HepG2 (cell line): ENCODE measurements around the gene MRPL58. TPM values are rescaled to one million over a fixed set of nuclear protein-coding genes. Genes with fewer than 3 reads are reported as not detected.

ENCODE experiments used
- ATAC-seq: fragments of 200-7000 bp; cut with Tn5 transposase; 3 replicates; pipeline ENCODE4 v1.9.1; 2020; ENCODE audit warnings: mild to moderate bottlenecking, moderate library complexity
- BruUV-seq: library from RNA; stranded (reverse); fragments of 400-500 nt; replicated peaks from 2 replicates; lab custom pipeline; 2021; lab: Mats Ljungman, UMichigan
- CTCF ChIA-PET: fragments of 300-600 bp; formaldehyde crosslinking; extraction: SDS; loops from one replicate; lab custom pipeline; 2021; ENCODE audit warnings: low total read pairs, inconsistent platforms, low intra/inter-chr PET ratio; lab: Yijun Ruan, JAX
- POLR2A ChIA-PET: fragments of 350-600 bp; sonication (Branson Sonifier 250); formaldehyde crosslinking; loops from one replicate; lab custom pipeline; 2020; ENCODE audit warnings: antibody characterized with exemption, inconsistent platforms; lab: Yijun Ruan, JAX
- DNase-seq: peaks from one replicate; pipeline ENCODE4 v3.0.0-alpha.2; 2015; ENCODE audit warnings: low spot score
- FAIRE-seq: peaks from 3 replicates; lab custom pipeline; 2011; peaks lifted over from hg19 to GRCh38; lab: Jason Lieb, UNC
- H2AFZ ChIP-seq: one replicate; pipeline ENCODE4 v1.6.1; 2011; ENCODE audit warnings: low read length, inconsistent platforms
- H3K27ac ChIP-seq: fragments of 300-600 bp; 3 replicates; pipeline ENCODE4 v1.8.0; 2011; ENCODE audit warnings: mixed run types, mild to moderate bottlenecking, mixed read lengths, low read length, inconsistent platforms; ENCODE audit not compliant: insufficient read depth; ENCODE audit errors: extremely low read length
- H3K27me3 ChIP-seq, 2 experiments: fragments of 200-600 bp in 1 of 2; 2 replicates in 1 of 2; 3 replicates in 1 of 2; pipeline versions ENCODE4 v1.6.0 to v1.8.0; 2011; ENCODE audit warnings: low read length in 2 of 2, mild to moderate bottlenecking in 2 of 2, moderate library complexity in 2 of 2, inconsistent platforms in 1 of 2; ENCODE audit not compliant: insufficient read depth in 2 of 2, control insufficient read depth in 1 of 2
- H3K36me3 ChIP-seq, 2 experiments: fragments of 200-600 bp in 1 of 2; replicated peaks in 1 of 2; 2 replicates in 1 of 2; 3 replicates in 1 of 2; pipeline versions ENCODE4 v1.5.1 to v1.8.0; 2011; ENCODE audit warnings: low read length in 2 of 2, inconsistent platforms in 1 of 2; ENCODE audit not compliant: insufficient read depth in 2 of 2, control insufficient read depth in 1 of 2
- H3K4me1 ChIP-seq: 2 replicates; pipeline ENCODE4 v1.5.1; 2012; ENCODE audit warnings: low read length, inconsistent platforms; ENCODE audit not compliant: insufficient read depth
- H3K4me2 ChIP-seq: 2 replicates; pipeline ENCODE4 v1.6.0; 2011; ENCODE audit warnings: low read depth, low read length, inconsistent platforms
- H3K4me3 ChIP-seq, 3 experiments: fragments of 200-600 bp in 1 of 3; sonication (generic), shearing (Covaris generic) in 1 of 3; replicated peaks in 1 of 3; 2 replicates each; pipeline ENCODE4 v1.5.1; 2011 to 2016; ENCODE audit warnings: low read length in 3 of 3, inconsistent platforms in 2 of 3, low read depth in 2 of 3, mild to moderate bottlenecking in 2 of 3, control low read depth in 1 of 3, mixed read lengths in 1 of 3; ENCODE audit not compliant: insufficient read depth in 1 of 3
- H3K79me2 ChIP-seq: one replicate; pipeline ENCODE4 v1.6.1; 2011; ENCODE audit warnings: low read length, inconsistent platforms; ENCODE audit not compliant: insufficient read depth
- H3K9ac ChIP-seq: 2 replicates; pipeline ENCODE4 v1.6.0; 2011; ENCODE audit warnings: mild to moderate bottlenecking, low read depth, low read length, inconsistent platforms; ENCODE audit not compliant: insufficient read depth
- H3K9me3 ChIP-seq: 2 replicates; pipeline ENCODE4 v1.5.1; 2012; ENCODE audit warnings: mild to moderate bottlenecking, low read length
- H4K20me1 ChIP-seq: 2 replicates; pipeline ENCODE4 v1.6.0; 2011; ENCODE audit warnings: inconsistent platforms, mild to moderate bottlenecking, low read length, moderate library complexity; ENCODE audit not compliant: insufficient read depth
- EHMT2 ChIP-seq: fragments of 200-600 bp; sonication (generic); IDR thresholded peaks from 2 replicates; pipeline ENCODE4 v1.7.0; 2017; ENCODE audit warnings: antibody characterized with exemption, low read depth, low read length, borderline replicate concordance
- GLMP ChIP-seq: sonication (generic); formaldehyde crosslinking; IDR thresholded peaks from 2 replicates; pipeline ENCODE4 v1.9.0; 2021; ENCODE audit warnings: missing genetic modification reagents, mild to moderate bottlenecking, borderline replicate concordance
- KLF12 ChIP-seq: sonication (generic); formaldehyde crosslinking; IDR thresholded peaks from 2 replicates; pipeline ENCODE4 v1.4.0; 2020; ENCODE audit warnings: missing genetic modification reagents, borderline replicate concordance
- ZBTB26 ChIP-seq: IDR thresholded peaks from 2 replicates; pipeline ENCODE4 v1.6.1; 2016; ENCODE audit warnings: missing compliant biosample characterization, missing genetic modification reagents, borderline replicate concordance
- ZNF160 ChIP-seq: sonication (generic); formaldehyde crosslinking; IDR thresholded peaks from 2 replicates; pipeline ENCODE4 v1.8.0; 2022; ENCODE audit warnings: mild to moderate bottlenecking, inconsistent platforms, missing genetic modification reagents
- ZNF331 ChIP-seq: sonication (generic); formaldehyde crosslinking; IDR thresholded peaks from 2 replicates; pipeline ENCODE4 v1.4.0; 2020; ENCODE audit warnings: missing genetic modification reagents
- ZNF468 ChIP-seq: sonication (generic); formaldehyde crosslinking; IDR thresholded peaks from 2 replicates; pipeline ENCODE4 v1.8.0; 2022; ENCODE audit warnings: mild to moderate bottlenecking, moderate library complexity, missing genetic modification reagents
- ZNF576 ChIP-seq: sonication (generic); formaldehyde crosslinking; IDR thresholded peaks from 2 replicates; pipeline ENCODE4 v1.4.0; 2020; ENCODE audit warnings: mild to moderate bottlenecking, missing genetic modification reagents
- ZNF646 ChIP-seq: sonication (generic); formaldehyde crosslinking; IDR thresholded peaks from 2 replicates; pipeline ENCODE4 v1.9.0; 2021; ENCODE audit warnings: mild to moderate bottlenecking, missing genetic modification reagents
- ZNF879 ChIP-seq: sonication (generic); formaldehyde crosslinking; IDR thresholded peaks from 2 replicates; pipeline ENCODE4 v1.8.1; 2023; ENCODE audit warnings: missing genetic modification reagents
- ZSCAN29 ChIP-seq: sonication (generic); formaldehyde crosslinking; conservative IDR thresholded peaks from 2 replicates; pipeline ENCODE4 v1.4.0; 2020; ENCODE audit warnings: mild to moderate bottlenecking, missing genetic modification reagents
- WGBS: methylation state at CpG from one replicate; pipeline ENCODE4 v1.1.6; 2017; ENCODE audit warnings: low lambda C conversion rate; 5-methylcytosine and 5-hydroxymethylcytosine counted together
- in situ Hi-C: cut with HindIII; loops from 2 replicates; pipeline ENCODE4 v1.10.0; 2017; ENCODE audit warnings: low pct_unique_long_range_greater_than_20kb; ENCODE audit not compliant: extremely low pct_ligation_motif_present
- intact Hi-C: fragments of 100-400 bp; cut with micrococcal nuclease; formaldehyde crosslinking; loops from one replicate; pipeline ENCODE4 v1.10.0; 2022; ENCODE audit not compliant: unreplicated experiment
- polyA plus RNA-seq, 8 experiments: library from polyadenylated mRNA; depleted of rRNA in 3 of 8; stranded (reverse) in 7 of 8; unstranded in 1 of 8; fragments of >200 nt; fragmentation: Illumina TruSeq in 4 of 8; extraction: Trizol in 4 of 8; gene quantifications; 2 replicates each; pipeline versions ENCODE4 v1.2.1 to v1.2.3, GENCODE V29; 2011 to 2016; ENCODE audit warnings: low read depth in 4 of 8, missing spikeins in 1 of 8, mixed read lengths in 1 of 8; ENCODE audit not compliant: insufficient read depth in 1 of 8
- total RNA-seq, 5 experiments: library from RNA; depleted of rRNA; stranded (reverse); fragments of >200 nt; fragmentation: Illumina TruSeq; extraction: Trizol; gene quantifications; 2 replicates each; pipeline ENCODE4 v1.2.3, GENCODE V29; 2016; ENCODE audit warnings: low read depth in 1 of 5
- TF ChIP-seq, protein P1 (sequence below): sonication (generic); formaldehyde crosslinking; IDR thresholded peaks from 2 replicates; pipeline ENCODE4 v1.5.0; 2020; ENCODE audit warnings: mild to moderate bottlenecking, missing genetic modification reagents

Gene MRPL58
- total and polyA plus RNA-seq, 2 of the 13 experiments (the other 11 are each of a cell fraction or from before 2014, with no cell fraction given) = 44.9 to 68.9 TPM

GRCh38 chr17:75020331-75021110, 8.1 kb downstream of the MRPL58 start:
- Histone ChIP-seq H3K9ac (no peak overlapping the region), H3K27ac (no peak overlapping the region), H3K4me1 (peaks cover 20% of the 10 kb centered on the region), H3K4me2 (no peak overlapping the region), H3K27me3 (no peaks in the 10 kb centered on the region), H3K9me3 (no peaks in the 10 kb centered on the region), H4K20me1 (no peaks in the 10 kb centered on the region), H3K79me2 (no peaks in the 10 kb centered on the region), H3K4me3 (no peak overlapping the region), H2AFZ (no peak overlapping the region), H3K36me3 (peaks cover 24 to 29% of the 10 kb centered on the region in 2 experiments)
- in situ Hi-C loops (no loop called here), intact Hi-C loops (no loop called here)
- DNase-seq (no peak), ATAC-seq (no peak), FAIRE-seq (no peak)
- ChIA-PET CTCF (no interaction called here), POLR2A (no interaction called here)
- WGBS = 93% methylated on average over 19 of the region's 19 CpGs
- BruUV-seq = TSS peak; percentile 34
- TF ChIP-seq ZNF331 (CRISPR knock-in tag) (no peak), ZBTB26 (CRISPR knock-in tag) (no peak), ZNF160 (no peak), ZNF576 (CRISPR knock-in tag) (no peak), EHMT2 (no peak), ZNF646 (CRISPR knock-in tag) (no peak), ZNF879 (CRISPR knock-in tag) (no peak), GLMP (no peak), ZNF468 (CRISPR knock-in tag) (no peak), ZSCAN29 (CRISPR knock-in tag) (no peak), KLF12 (CRISPR knock-in tag) (no peak)
- TF ChIP-seq, protein P1, sequence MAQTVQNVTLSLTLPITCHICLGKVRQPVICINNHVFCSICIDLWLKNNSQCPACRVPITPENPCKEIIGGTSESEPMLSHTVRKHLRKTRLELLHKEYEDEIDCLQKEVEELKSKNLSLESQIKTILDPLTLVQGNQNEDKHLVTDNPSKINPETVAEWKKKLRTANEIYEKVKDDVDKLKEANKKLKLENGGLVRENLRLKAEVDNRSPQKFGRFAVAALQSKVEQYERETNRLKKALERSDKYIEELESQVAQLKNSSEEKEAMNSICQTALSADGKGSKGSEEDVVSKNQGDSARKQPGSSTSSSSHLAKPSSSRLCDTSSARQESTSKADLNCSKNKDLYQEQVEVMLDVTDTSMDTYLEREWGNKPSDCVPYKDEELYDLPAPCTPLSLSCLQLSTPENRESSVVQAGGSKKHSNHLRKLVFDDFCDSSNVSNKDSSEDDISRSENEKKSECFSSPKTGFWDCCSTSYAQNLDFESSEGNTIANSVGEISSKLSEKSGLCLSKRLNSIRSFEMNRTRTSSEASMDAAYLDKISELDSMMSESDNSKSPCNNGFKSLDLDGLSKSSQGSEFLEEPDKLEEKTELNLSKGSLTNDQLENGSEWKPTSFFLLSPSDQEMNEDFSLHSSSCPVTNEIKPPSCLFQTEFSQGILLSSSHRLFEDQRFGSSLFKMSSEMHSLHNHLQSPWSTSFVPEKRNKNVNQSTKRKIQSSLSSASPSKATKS (CRISPR knock-in tag) = no peak
